Panc1 (cell line): ENCODE results near the gene ABI1. TPM values are rescaled to one million over a fixed set of nuclear protein-coding genes. Genes with fewer than 3 reads are reported as not detected.
"Not testable (repeated sequence)": the region's sequence is repeated elsewhere in the genome, so short reads cannot be mapped to it uniquely, and the experiment has no call there.

Experiments
- ATAC-seq: fragments of 200-7000 bp; cut with Tn5 transposase; 2 replicates; pipeline ENCODE4 v1.9.1; 2020; ENCODE audit warnings: mild to moderate bottlenecking, moderate library complexity
- BruUV-seq: library from RNA; stranded (reverse); fragments of 400-500 nt; replicated peaks from 2 replicates; lab custom pipeline; 2021; lab: Mats Ljungman, UMichigan
- CTCF ChIA-PET: fragments of 300-600 bp; sonication (Branson Sonifier 250); formaldehyde crosslinking; loops from one replicate; lab custom pipeline; 2022; ENCODE audit warnings: antibody characterized with exemption; lab: Charles Lee
- POLR2A ChIA-PET: fragments of 300-600 bp; sonication (Branson Sonifier 250); formaldehyde crosslinking; loops from one replicate; lab custom pipeline; 2022; ENCODE audit warnings: antibody characterized with exemption; lab: Charles Lee
- DNase-seq: peaks from one replicate; pipeline ENCODE4 v3.0.0-alpha.2; 2010; ENCODE audit warnings: low read depth, low spot score
- H3K27ac ChIP-seq: 2 replicates; pipeline ENCODE4 v1.5.1; 2011; ENCODE audit warnings: mild to moderate bottlenecking, low read length, inconsistent platforms
- H3K27me3 ChIP-seq: fragments of 200-500 bp; sonication (Bioruptor generic); 2 replicates; pipeline ENCODE4 v1.6.0; 2014; ENCODE audit warnings: low read length, inconsistent platforms; ENCODE audit not compliant: control insufficient read depth, insufficient read depth
- H3K36me3 ChIP-seq: fragments of 200-500 bp; sonication (Bioruptor generic); 2 replicates; pipeline ENCODE4 v1.5.1; 2014; ENCODE audit warnings: inconsistent platforms, mild to moderate bottlenecking, low read length, moderate library complexity; ENCODE audit not compliant: control insufficient read depth, insufficient read depth
- H3K4me1 ChIP-seq: 2 replicates; pipeline ENCODE4 v1.5.1; 2011; ENCODE audit warnings: inconsistent platforms, mild to moderate bottlenecking, low read length, moderate library complexity; ENCODE audit not compliant: control insufficient read depth, insufficient read depth
- H3K4me3 ChIP-seq, 2 experiments: 2 replicates each; pipeline ENCODE4 v1.5.1; 2011 to 2012; ENCODE audit warnings: low read depth in 2 of 2, low read length in 2 of 2, mild to moderate bottlenecking in 2 of 2, inconsistent platforms in 1 of 2, moderate library complexity in 1 of 2
- H3K9me3 ChIP-seq: fragments of 200-500 bp; sonication (Bioruptor generic); 2 replicates; pipeline ENCODE4 v1.5.1; 2014; ENCODE audit warnings: low read depth, mild to moderate bottlenecking, inconsistent platforms, low read length, moderate library complexity; ENCODE audit not compliant: control insufficient read depth, insufficient read depth
- POLR2AphosphoS5 ChIP-seq: IDR thresholded peaks from 2 replicates; pipeline ENCODE4 v1.6.1; 2012; ENCODE audit warnings: mild to moderate bottlenecking, low read depth, low read length, moderate library complexity
- SIN3A ChIP-seq: IDR thresholded peaks from 2 replicates; pipeline ENCODE4 v1.6.1; 2012; ENCODE audit warnings: low read depth, mild to moderate bottlenecking, low read length, moderate library complexity, borderline replicate concordance; ENCODE audit not compliant: insufficient read depth
- TCF7L2 ChIP-seq: IDR thresholded peaks from 2 replicates; pipeline ENCODE4 v1.6.1; 2011; ENCODE audit warnings: mild to moderate bottlenecking, low read depth, low read length, inconsistent platforms
- in situ Hi-C: cut with HindIII; loops from 2 replicates; pipeline ENCODE4 v1.10.0; 2016; ENCODE audit warnings: low sequenced_read_pairs, low pct_unique_long_range_greater_than_20kb
- intact Hi-C: fragments of 100-400 bp; cut with micrococcal nuclease; formaldehyde crosslinking; loops from one replicate; pipeline ENCODE4 v1.10.0; 2022; ENCODE audit not compliant: unreplicated experiment
- total RNA-seq: library from RNA; stranded (reverse); gene quantifications from one replicate; pipeline ENCODE4 v1.2.1, GENCODE V29; 2021; ENCODE audit not compliant: unreplicated experiment
- TF ChIP-seq, protein P1 (sequence below): fragments of 450-650 bp; IDR thresholded peaks from 2 replicates; pipeline ENCODE4 v1.5.1; 2017; ENCODE audit warnings: mild to moderate bottlenecking
- TF ChIP-seq, protein P2 (sequence below), 2 experiments: IDR thresholded peaks; 2 replicates each; pipeline ENCODE4 v1.6.1; 2011 to 2012; ENCODE audit warnings: low read depth in 2 of 2, control low read depth in 1 of 2, low read length in 1 of 2, mild to moderate bottlenecking in 1 of 2, moderate library complexity in 1 of 2; ENCODE audit not compliant: insufficient read depth in 1 of 2

ABI1 gene
- total RNA-seq, 1 experiment from 2014 or later, result 35.2 TPM

DNA sequence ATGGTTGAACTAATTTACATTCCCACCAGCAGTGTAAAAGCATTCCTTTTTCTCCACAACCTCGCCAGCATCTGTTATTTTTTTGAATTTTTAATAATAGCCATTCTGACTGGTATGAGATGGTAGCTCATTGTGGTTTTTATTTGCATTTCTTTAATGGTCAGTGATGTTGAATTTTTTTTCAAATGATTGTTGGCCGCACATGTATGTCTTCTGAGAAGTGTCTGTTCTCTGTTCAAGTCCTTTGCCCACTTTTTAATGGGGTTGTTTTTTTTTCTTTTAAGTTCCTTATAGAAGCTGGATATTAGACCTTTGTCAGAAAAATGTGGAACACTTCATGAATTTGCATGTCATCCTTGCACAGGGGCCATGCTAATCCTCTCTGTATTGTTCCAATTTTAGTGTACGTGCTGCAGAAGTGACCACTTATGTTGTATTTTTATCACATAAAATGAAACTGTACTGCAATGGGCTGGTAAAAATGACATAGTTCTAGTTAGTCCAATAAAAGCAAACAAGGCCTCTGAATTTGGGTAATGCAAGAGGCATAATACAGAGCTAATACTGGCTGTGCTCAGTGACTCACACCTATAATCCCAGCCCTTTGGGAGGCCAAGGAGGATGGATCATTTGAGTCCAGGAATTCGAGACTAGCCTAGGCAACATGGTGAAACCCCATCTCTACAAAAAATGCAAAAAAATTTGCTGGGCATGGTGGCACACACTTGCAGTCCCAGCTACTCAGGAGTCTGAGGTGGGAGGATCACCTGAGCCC lies 70.3 kb downstream of the ABI1 start:
- no peak for ATAC-seq
- Histone ChIP-seq H3K4me3 (no peak overlapping the region), H3K27me3 (no peaks in the 10 kb centered on the region), H3K4me1 (no peaks in the 10 kb centered on the region), H3K36me3 (no peaks in the 10 kb centered on the region), H3K27ac (no peak overlapping the region), H3K9me3 (no peaks in the 10 kb centered on the region)
- TF ChIP-seq SIN3A (no peak), TCF7L2 (no peak), POLR2AphosphoS5 (no peak)
- TF ChIP-seq, protein P1, sequence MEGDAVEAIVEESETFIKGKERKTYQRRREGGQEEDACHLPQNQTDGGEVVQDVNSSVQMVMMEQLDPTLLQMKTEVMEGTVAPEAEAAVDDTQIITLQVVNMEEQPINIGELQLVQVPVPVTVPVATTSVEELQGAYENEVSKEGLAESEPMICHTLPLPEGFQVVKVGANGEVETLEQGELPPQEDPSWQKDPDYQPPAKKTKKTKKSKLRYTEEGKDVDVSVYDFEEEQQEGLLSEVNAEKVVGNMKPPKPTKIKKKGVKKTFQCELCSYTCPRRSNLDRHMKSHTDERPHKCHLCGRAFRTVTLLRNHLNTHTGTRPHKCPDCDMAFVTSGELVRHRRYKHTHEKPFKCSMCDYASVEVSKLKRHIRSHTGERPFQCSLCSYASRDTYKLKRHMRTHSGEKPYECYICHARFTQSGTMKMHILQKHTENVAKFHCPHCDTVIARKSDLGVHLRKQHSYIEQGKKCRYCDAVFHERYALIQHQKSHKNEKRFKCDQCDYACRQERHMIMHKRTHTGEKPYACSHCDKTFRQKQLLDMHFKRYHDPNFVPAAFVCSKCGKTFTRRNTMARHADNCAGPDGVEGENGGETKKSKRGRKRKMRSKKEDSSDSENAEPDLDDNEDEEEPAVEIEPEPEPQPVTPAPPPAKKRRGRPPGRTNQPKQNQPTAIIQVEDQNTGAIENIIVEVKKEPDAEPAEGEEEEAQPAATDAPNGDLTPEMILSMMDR, result no peak
- TF ChIP-seq, protein P2, sequence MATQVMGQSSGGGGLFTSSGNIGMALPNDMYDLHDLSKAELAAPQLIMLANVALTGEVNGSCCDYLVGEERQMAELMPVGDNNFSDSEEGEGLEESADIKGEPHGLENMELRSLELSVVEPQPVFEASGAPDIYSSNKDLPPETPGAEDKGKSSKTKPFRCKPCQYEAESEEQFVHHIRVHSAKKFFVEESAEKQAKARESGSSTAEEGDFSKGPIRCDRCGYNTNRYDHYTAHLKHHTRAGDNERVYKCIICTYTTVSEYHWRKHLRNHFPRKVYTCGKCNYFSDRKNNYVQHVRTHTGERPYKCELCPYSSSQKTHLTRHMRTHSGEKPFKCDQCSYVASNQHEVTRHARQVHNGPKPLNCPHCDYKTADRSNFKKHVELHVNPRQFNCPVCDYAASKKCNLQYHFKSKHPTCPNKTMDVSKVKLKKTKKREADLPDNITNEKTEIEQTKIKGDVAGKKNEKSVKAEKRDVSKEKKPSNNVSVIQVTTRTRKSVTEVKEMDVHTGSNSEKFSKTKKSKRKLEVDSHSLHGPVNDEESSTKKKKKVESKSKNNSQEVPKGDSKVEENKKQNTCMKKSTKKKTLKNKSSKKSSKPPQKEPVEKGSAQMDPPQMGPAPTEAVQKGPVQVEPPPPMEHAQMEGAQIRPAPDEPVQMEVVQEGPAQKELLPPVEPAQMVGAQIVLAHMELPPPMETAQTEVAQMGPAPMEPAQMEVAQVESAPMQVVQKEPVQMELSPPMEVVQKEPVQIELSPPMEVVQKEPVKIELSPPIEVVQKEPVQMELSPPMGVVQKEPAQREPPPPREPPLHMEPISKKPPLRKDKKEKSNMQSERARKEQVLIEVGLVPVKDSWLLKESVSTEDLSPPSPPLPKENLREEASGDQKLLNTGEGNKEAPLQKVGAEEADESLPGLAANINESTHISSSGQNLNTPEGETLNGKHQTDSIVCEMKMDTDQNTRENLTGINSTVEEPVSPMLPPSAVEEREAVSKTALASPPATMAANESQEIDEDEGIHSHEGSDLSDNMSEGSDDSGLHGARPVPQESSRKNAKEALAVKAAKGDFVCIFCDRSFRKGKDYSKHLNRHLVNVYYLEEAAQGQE (IDR thresholded peaks at IDR 0.05; ENCODE audit: insufficient read depth in 1 of 2, low read depth in 2 of 2, low read length in 1 of 2), result no peak
- POLR2A ChIA-PET, result no interaction called here
- in situ Hi-C loops (no loop called here), intact Hi-C loops (no loop called here)
- BruUV-seq, result no TSS peak
- no peak for DNase-seq
- CTCF ChIA-PET, result no interaction called here

DNA sequence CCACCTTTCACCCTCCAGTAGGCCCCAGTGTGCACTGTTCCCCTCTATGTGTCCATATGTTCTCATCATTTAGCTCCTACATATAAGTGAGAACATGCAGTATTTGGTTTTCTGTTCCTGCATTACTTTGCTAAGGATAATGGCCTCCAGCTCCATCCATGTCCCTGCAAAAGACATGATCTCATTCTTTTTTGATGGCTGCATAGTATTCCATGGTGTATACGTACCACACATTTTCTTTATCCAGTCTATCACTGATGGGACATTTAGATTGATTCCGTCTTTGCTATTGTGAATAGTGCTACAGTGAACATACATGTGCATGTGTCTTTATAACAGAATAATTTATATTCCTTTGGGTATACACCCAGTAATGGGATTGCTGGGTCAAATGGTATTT lies 71.0 kb downstream of the ABI1 start:
- H3K36me3 ChIP-seq, H3K9me3 ChIP-seq, DNase-seq, H3K4me1 ChIP-seq, BruUV-seq, H3K27ac ChIP-seq, H3K27me3 ChIP-seq, intact Hi-C loops, POLR2A ChIA-PET, in situ Hi-C loops, ATAC-seq, CTCF ChIA-PET, H3K4me3 ChIP-seq: not testable (repeated sequence)

DNA sequence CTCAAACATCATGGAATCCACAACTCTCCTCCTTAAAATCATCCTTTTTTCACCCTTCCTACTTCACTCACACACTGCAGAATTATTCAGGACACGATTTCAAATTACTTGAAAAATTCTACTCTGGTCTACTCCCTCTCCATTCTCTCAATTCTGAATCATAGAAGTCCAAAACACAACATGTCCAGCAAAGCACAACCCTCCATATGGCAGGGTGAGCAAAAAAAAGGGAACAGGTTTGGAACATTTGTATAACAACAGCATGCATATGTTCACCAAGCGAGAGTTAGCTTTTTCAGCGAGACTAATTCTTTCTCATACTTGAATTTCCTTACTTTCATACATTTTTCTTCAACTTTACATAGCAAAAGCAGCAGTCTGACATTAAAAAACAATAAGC lies 73.4 kb downstream of the ABI1 start:
- intact Hi-C loops, result no loop called here
- ATAC-seq (no peak), DNase-seq (no peak)
- no peak for TF ChIP-seq SIN3A
- TF ChIP-seq, protein P2 (IDR thresholded peaks at IDR 0.05; ENCODE audit: insufficient read depth in 1 of 2, low read depth in 2 of 2, low read length in 1 of 2), result no peak
- TF ChIP-seq, protein P1, result no peak
- TF ChIP-seq TCF7L2, result no peak
- TF ChIP-seq POLR2AphosphoS5, result no peak
- ChIA-PET POLR2A (no interaction called here), CTCF (no interaction called here)
- Histone ChIP-seq H3K27ac (no peak overlapping the region), H3K4me3 (no peak overlapping the region), H3K4me1 (no peaks in the 10 kb centered on the region), H3K36me3 (no peaks in the 10 kb centered on the region), H3K27me3 (no peaks in the 10 kb centered on the region), H3K9me3 (no peaks in the 10 kb centered on the region)
- BruUV-seq, result no TSS peak
- in situ Hi-C loops, result no loop called here
